HG02970 (cell line): ENCODE data around the gene CHAF1B.
"Not testable (repeated sequence)": the region's sequence is repeated elsewhere in the genome, so short reads cannot be mapped to it uniquely, and the experiment has no call there.

Experiments
- ATAC-seq: cut with Tn5 transposase; IDR thresholded peaks from one replicate; pipeline ENCODE4 v1.9.1; 2021; ENCODE audit warnings: mild to moderate bottlenecking, moderate library complexity, moderate number of reproducible peaks; ENCODE audit not compliant: unreplicated experiment, low FRiP score

The CHAF1B gene

GRCh38 chr21:36386031-36386642 is 945 bp downstream of the CHAF1B start:
- no peak for ATAC-seq

GRCh38 chr21:36388096-36388495 is 2.9 kb downstream of the CHAF1B start:
- ATAC-seq = no peak

- ATAC-seq = no peak
These were observed 3.6 kb downstream of the CHAF1B start for GRCh38 chr21:36388835-36389234.

- ATAC-seq = not testable (repeated sequence)
These were observed 6.5 kb downstream of the CHAF1B start for GRCh38 chr21:36391649-36392048.

- no peak for ATAC-seq
These were observed 10.3 kb downstream of the CHAF1B start for GRCh38 chr21:36395353-36396111.

- no peak for ATAC-seq
These were observed 11.1 kb downstream of the CHAF1B start for GRCh38 chr21:36396325-36396724.

GRCh38 chr21:36396971-36397370 is 11.8 kb downstream of the CHAF1B start:
- ATAC-seq = no peak

- ATAC-seq = no peak
These were observed 12.4 kb downstream of the CHAF1B start for GRCh38 chr21:36397606-36398005.

GRCh38 chr21:36399736-36400135 is 14.5 kb downstream of the CHAF1B start:
- not testable (repeated sequence) for ATAC-seq

GRCh38 chr21:36400719-36401118 is 15.5 kb downstream of the CHAF1B start:
- no peak for ATAC-seq

- ATAC-seq = no peak
These were observed 17.1 kb downstream of the CHAF1B start for GRCh38 chr21:36402339-36402738.

GRCh38 chr21:36403713-36404112 is 18.5 kb downstream of the CHAF1B start:
- ATAC-seq = no peak

GRCh38 chr21:36408568-36408967 is 23.4 kb downstream of the CHAF1B start:
- ATAC-seq = no peak

- ATAC-seq = no peak
These were observed 26.1 kb downstream of the CHAF1B start for GRCh38 chr21:36411301-36411700.

GRCh38 chr21:36412916-36413315 is 27.7 kb downstream of the CHAF1B start:
- no peak for ATAC-seq

- no peak for ATAC-seq
These were observed 30.2 kb downstream of the CHAF1B start for GRCh38 chr21:36415375-36415774.

GRCh38 chr21:36419241-36419640 is 34.0 kb downstream of the CHAF1B start:
- ATAC-seq = no peak

GRCh38 chr21:36419996-36420395 is 34.8 kb downstream of the CHAF1B start:
- ATAC-seq = no peak

- no peak for ATAC-seq
These were observed 35.6 kb downstream of the CHAF1B start for GRCh38 chr21:36420571-36421339.

GRCh38 chr21:36422279-36423098 is 37.3 kb downstream of the CHAF1B start:
- no peak for ATAC-seq
